ENCODE results near the gene ALLC. TPM values are rescaled to one million over a fixed set of nuclear protein-coding genes. Genes with fewer than 3 reads are reported as not detected.
"Not testable (repeated sequence)": the region's sequence is repeated elsewhere in the genome, so short reads cannot be mapped to it uniquely, and the experiment has no call there.

Gene ALLC
- not detected in 2 replicates for total RNA-seq (2014; rRNA removed; shearing (Covaris generic); ENCODE audit: low replicate concordance)

DNA sequence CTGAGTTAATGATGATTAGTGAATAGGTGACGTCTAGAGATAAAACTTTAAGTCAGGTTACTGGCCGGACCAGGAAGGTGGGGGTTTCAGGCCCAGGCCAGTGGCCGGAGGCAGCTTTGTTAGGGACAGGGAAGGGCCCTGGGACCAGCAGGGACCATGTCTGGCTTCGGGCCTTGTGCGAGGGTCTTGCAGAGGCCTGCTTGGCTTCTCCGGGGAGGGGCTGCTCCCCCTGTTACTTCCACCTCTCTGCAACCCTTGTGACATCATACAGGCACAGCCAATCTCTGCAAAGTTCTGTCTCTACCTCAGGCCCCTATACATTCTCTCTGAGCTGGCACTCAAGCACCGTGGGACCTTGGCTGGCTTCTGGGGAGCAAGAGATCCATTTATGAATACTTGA lies at the start of gene ALLC:
Gene ALLC (plus strand): TSS at position 320 of the 400 bp plus-strand sequence. CDS start 12,958 bp downstream, outside the sequence.
- in situ Hi-C loops (cut with HindIII; ENCODE audit: low pct_unique_long_range_greater_than_20kb, low sequenced_read_pairs): no loop called here

DNA sequence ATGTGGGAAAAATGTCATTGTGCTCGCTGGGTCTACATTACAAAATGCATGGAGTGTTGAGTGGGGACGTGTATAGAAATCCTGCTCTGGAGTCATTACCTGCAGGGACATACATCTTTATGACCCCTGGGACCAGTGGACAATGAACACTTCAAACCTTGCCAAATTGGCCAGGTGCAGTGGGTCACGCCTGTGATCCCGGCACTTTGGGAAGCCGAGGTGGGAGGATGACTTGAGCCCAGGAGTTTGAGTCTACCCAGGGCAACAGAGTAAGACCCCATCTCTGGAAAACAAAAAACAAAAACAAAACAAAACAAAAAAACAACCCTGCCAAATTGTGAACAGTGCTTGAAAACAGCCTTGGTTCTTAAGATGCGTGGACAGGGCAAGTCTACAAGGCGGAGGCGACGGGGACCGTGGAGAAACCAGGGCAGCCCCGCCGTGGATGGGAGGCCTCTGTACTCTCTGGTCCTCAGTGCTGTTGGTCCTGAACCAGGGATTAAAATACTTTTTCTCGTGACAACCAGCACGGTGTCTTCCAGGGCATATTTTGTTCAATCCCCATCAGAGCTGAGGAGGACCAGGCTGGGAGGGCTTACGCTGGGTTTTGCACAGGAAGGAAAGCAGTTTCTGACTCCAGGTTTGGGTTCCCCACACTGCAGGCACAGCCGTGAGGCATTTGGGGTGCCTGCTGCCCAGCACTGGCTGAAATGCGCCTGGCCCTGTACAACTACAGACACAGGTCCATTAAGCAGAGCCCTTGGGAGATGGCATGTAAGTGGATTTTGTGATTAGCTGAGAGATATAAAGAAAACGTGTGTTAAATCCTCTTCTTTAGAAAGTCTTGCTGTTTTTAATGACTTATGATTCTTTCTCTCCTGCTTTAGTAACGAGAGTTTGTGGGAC lies 49.4 kb upstream of the ALLC start:
- DNase-seq (ENCODE audit: low read depth): no peak
- in situ Hi-C loops (cut with HindIII; ENCODE audit: low pct_unique_long_range_greater_than_20kb, low sequenced_read_pairs): no loop called here

More for the DNA sequence above, at the start of gene ALLC:
- no peak for DNase-seq (ENCODE audit: low read depth)

DNA sequence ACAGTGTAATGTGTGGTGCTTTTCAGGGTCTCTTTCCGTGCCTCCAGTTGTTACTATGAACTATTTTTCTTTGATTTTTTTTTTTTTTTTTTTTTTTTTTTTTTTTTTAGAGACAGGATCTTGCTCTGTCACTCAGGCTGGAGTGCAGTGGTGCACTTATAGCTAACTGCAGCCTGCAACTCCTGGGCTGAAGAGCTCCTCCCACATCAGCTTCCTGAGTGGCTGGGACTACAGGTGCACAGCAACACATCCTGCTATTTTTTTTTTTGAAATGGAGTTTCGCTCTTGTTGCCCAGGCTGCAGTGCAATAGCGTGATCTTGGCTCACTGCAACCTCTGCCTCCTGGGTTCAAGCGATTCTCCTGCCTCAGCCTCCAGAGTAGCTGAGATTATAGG lies 48.7 kb upstream of the ALLC start:
- DNase-seq (ENCODE audit: low read depth); in situ Hi-C loops (cut with HindIII; ENCODE audit: low pct_unique_long_range_greater_than_20kb, low sequenced_read_pairs): not testable (repeated sequence)

DNA sequence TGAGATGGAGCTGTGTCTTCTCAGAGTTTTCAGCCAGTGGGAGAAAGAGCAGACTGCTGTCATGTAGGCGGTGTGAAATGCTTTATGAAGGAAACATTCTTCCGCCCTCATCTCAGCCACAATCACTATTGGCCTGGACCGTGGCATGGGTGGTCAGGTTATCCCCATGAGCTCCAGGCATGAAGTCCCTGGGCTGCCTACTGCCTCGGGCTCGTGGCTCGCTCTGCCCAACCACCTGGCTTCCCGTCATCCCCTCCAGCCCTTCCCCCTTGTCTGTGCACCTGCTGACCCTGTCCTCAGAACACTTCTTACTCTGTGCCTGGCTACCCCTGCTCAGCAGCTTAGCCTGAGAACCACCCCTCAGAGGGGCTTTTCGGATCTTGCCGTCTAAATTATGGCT lies 47.6 kb upstream of the ALLC start:
- in situ Hi-C loops (cut with HindIII; ENCODE audit: low pct_unique_long_range_greater_than_20kb, low sequenced_read_pairs): no loop called here
- no peak for DNase-seq (ENCODE audit: low read depth)

DNA sequence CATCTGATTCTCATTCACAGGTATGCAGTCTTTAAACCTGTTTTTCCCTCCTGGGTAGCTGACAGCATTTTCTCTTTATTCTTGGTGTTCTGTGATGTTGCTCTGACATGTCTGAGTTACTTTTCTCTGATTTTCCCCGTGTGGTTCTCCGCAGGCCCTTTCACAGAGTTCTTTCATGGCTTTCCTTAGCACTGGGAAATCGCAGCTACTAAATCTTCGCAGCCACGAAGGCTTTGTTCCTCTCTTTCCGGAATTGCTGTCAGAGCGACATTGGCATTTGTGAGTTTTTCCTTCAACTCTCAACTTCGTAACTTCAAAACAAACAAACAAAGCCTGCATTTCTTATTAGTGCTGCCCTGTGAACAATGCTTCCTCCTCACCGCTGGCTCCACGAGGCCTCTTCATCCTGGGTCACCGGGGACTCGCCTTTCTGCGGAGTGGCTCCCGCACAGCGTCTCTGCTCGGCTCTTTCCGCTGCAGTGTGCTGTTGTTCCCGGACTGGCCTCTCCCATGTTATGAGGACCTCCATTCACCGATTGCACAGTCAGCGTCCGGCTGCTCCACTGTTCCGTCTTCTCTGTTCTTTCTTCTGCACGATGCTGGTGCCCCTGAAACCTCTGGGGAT lies 47.0 kb upstream of the ALLC start:
- no peak for DNase-seq (ENCODE audit: low read depth)
- in situ Hi-C loops (cut with HindIII; ENCODE audit: low pct_unique_long_range_greater_than_20kb, low sequenced_read_pairs): no loop called here

DNA sequence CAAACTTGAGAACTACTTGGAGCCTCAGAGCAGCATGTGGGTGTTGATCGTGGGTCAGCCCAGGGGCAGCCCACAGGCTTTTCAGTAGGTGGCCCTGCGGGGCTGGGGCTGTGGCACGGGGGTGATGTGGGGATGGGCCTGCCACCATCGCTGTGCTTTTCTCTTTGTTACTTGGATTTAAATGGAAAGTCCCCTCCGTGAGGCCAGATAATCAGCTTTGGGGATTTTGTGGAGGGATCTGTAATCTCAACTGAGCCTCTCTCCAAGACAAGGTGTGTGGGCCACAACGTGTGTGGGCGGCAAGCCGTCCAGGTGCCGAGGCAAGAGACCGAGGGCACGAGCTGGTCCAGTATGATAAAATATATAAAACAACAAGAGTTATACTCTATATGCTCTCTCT lies 46.4 kb upstream of the ALLC start:
- DNase-seq (ENCODE audit: low read depth): no peak
- in situ Hi-C loops (cut with HindIII; ENCODE audit: low pct_unique_long_range_greater_than_20kb, low sequenced_read_pairs): no loop called here

DNA sequence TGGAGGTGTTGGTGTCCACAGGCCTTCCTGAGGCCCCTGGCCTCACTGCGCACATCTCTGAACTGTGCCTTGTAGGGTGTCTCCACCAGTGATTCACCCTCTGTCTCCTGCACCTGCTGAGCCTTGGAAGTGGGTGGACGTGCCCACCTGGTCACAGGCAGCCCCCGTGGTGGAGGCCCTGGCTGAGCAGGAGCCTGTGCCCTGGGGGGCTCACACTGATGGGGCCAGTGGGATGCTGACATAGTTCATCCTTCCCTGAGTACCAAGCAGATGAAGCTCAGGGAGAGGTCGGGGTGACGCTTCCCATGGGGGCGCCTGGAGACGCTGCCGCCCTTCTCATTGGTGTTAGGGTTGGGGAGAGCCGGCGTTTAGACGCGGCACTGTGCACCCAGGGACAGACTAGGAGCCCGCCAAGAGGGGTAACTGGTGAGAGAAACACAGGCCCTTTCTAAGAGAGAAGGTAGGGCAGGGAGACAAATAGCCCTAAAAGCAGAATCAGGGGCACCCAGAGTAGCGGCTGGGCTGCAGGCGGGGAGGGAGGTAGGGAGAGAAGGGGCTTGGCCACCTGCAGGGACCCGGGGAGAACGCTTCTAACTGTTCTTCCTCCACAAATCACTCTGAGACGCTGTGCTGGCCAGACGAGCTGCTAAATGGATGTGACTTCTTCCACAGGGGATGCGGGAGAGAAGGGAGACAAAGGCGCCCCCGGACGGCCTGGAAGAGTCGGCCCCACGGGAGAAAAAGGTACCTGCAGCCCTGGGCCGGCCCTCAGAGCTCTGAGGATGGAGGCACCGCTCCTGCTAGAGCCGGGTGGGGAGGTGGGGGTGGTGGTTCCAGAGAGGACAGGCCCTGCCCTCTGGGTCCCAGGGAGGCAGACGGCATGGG lies 45.1 kb upstream of the ALLC start:
- no peak for DNase-seq (ENCODE audit: low read depth)
- in situ Hi-C loops (cut with HindIII; ENCODE audit: low pct_unique_long_range_greater_than_20kb, low sequenced_read_pairs): no loop called here

DNA sequence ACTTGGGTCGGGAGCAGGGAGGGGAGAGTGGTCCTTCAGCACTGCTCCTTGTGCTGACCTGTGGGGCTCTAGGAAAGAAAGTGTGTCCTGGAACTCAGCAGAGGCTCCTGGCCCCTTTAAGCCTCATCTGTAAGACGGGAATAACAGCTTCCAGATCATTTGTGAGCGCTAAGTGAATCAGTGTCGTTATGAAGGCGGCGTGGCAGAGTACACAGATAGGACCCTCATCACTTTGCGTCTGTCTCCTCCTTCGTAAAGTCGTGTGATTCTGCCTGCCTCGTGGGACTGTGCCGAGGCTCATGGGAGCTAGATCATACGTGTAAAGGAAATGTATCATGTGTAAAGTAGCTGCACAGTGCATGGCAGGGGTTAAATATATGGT lies 44.5 kb upstream of the ALLC start:
- in situ Hi-C loops (cut with HindIII; ENCODE audit: low pct_unique_long_range_greater_than_20kb, low sequenced_read_pairs): no loop called here
- no peak for DNase-seq (ENCODE audit: low read depth)

DNA sequence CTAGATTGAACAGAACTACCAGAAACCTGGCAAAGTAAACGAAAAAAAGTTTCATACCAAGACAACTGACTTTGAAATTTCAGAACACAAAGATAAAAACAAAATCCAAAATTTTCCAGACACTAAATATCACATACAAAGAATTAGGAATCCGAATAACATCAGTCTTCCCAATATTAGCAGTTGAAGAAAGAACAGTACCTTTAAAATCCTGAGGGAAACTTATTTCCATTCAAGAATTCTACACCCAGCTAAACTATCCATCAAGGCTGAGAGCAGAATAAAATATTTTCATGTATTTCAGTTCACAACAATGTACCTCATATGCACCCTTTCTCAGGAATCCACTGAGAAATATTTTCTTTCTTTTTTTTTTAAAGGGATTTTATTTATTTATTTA lies 43.3 kb upstream of the ALLC start:
- in situ Hi-C loops (cut with HindIII; ENCODE audit: low pct_unique_long_range_greater_than_20kb, low sequenced_read_pairs); DNase-seq (ENCODE audit: low read depth): not testable (repeated sequence)

DNA sequence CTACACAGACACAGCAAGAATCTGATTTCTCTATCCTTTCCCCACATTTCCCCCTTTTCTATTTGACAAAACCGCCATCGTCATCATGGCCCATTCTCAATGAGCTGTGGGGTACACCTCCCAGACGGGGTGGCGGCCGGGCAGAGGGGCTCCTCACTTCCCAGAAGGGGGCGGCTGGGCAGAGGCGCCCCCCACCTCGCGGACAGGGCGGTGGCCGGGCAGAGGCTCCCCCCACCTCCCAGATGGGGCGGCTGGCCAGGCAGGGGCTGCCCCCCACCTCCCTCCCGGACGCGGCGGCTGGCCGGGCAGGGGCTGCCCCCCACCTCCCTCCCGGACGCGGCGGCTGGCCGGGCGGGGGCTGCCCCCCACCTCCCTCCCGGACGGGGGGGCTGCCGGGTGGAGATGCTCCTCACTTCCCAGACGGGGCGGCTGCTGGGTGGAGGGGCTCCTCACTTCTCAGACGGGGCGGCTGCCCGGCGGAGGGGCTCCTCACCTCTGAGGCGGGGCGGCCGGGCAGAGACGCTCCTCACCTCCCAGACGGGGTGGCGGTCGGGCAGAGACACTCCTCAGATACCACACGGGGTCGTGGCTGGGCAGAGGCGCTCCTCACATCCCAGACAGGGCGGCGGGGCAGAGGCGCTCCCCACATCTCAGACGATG lies 42.3 kb upstream of the ALLC start:
- DNase-seq (ENCODE audit: low read depth); in situ Hi-C loops (cut with HindIII; ENCODE audit: low pct_unique_long_range_greater_than_20kb, low sequenced_read_pairs): not testable (repeated sequence)

DNA sequence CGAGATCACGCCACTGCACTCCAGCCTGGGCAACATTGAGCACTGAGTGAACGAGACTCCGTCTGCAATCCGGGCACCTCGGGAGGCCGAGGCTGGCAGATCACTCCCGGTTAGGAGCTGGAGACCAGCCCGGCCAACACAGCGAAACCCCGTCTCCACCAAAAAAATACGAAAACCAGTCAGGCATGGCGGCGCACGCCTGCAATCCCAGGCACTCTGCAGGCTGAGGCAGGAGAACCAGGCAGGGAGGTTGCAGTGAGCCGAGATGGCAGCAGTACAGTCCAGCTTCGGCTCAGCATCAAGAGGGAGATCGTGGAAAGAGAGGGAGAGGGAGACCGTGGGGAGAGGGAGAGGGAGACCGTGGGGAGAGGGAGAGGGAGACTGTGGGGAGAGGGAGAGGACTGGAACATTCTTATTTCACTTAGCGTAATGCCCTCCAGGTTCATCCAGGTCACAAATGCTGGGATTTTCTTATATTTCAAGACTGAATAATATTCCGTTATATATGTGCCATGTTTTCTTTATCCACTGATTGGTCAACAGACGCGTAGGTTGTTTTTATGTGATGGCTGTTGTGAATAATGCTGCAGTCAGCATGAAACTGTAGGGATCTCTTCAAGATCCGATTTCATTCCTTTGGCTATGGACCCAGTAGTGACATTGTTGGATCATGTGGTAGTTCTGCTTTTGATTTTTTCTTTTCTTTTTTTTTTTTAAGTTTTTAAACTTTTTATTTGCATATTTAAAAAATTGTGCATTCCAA lies 41.4 kb upstream of the ALLC start:
- in situ Hi-C loops (cut with HindIII; ENCODE audit: low pct_unique_long_range_greater_than_20kb, low sequenced_read_pairs); DNase-seq (ENCODE audit: low read depth): not testable (repeated sequence)

DNA sequence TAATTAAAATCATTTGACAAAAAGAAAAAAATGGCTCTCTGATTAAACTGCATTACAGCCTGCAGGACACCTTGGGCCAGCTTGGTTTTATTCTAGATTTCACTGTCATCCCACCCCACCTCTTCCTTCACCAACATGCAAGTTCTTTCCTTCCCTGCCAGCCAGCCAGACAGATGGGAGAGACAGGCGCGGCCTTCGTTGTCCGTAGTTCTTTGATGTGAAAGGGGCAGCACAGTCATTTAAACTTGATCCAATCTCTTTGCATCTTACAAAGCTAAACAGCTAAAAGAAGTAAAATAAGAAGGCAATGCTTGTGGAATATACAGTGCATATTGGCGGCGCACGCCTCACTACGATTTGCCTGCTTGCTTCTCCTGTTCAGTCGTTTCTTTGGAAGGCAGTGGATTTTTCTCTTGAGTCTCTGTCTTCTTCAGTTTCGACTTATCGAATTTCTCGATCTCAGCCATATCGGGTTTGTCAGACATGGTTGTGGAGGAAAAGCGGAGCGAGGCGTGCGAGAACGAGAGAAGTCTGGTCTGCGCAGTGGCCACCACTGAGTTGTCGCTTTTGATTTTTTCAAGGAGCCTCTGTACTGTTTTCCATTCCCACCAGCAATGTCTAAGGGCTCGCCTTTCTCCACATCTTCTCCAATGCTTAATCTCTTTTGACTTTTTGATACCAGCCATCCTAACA lies 40.7 kb upstream of the ALLC start:
- in situ Hi-C loops (cut with HindIII; ENCODE audit: low pct_unique_long_range_greater_than_20kb, low sequenced_read_pairs): no loop called here
- DNase-seq (ENCODE audit: low read depth): no peak

DNA sequence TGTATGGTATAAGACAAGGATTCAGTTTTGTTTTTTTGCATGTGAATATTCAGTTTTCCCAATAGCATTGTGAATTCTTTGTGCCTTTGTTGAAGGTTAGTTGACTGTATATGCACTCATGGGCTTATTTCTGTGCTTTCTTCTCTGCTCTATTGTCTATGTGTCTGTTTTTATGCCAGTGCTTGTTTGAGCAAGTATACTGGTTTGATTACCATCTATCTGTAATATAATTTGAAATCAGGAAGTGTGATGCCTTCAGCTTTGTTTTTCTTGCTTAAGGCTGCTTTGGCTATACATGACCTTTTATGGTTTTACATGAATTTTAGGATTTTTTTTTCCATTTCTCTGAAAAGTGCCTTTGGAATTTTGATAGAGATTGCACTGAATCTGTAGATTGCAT lies 39.6 kb upstream of the ALLC start:
- in situ Hi-C loops (cut with HindIII; ENCODE audit: low pct_unique_long_range_greater_than_20kb, low sequenced_read_pairs): no loop called here
- DNase-seq (ENCODE audit: low read depth): no peak

DNA sequence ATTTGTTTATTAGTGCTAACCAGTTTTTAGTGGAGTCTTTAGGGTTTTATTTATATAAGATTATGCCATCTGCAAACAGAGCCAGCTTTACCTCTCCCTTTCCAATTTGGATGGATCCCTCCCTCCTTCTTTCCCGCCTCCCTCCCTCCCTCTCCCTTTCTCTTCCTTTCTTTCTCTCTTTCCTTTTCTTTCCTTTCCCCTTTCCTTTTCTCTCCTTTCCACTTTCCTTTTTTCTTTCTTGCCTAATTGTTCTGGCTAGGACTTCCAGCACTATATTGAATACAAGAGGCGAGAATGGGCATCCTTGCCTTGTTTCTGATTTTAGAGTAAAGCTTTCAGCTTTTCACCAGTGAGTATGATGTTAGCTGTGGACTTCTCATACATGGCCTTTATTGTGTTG lies 39.0 kb upstream of the ALLC start:
- DNase-seq (ENCODE audit: low read depth): no peak
- in situ Hi-C loops (cut with HindIII; ENCODE audit: low pct_unique_long_range_greater_than_20kb, low sequenced_read_pairs): no loop called here

DNA sequence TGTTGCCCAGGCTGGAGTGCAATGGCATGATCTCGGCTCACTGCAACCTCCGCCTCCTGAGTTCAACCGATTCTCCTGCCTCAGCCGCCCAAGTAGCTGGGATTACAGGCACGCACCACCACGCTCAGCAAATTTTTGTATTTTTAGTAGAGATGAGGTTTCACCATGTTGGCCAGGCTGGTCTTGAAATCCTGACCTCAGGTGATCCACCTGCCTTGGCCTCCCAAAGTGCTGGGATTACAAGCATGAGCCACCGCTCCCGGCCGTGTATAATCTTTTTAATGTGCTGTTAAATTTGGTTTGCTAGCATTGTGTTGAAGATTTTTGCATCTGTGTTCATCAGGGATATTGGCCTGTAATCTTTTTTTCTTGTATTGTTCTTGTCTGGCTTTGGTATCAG lies 38.3 kb upstream of the ALLC start:
- DNase-seq (ENCODE audit: low read depth); in situ Hi-C loops (cut with HindIII; ENCODE audit: low pct_unique_long_range_greater_than_20kb, low sequenced_read_pairs): not testable (repeated sequence)

DNA sequence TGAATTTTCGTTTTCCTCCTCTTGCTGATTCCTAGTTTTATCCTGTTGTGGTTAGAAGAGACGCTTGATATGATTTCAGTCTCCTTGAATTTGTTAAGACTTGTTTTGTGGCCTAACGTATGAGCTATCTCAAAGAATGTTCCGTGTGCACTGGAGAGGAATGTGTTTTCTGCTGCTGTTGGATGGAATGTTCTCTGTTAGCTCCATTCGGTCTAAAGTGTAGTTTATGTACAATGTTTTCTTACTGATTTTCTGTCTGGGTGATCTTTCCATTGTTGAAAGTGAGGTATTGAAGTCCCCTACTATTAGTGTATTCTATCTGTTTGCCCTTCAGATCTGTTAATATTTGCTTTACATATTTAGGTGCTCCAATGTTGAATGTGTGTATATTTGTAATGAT lies 37.2 kb upstream of the ALLC start:
- no peak for DNase-seq (ENCODE audit: low read depth)
- in situ Hi-C loops (cut with HindIII; ENCODE audit: low pct_unique_long_range_greater_than_20kb, low sequenced_read_pairs): no loop called here

DNA sequence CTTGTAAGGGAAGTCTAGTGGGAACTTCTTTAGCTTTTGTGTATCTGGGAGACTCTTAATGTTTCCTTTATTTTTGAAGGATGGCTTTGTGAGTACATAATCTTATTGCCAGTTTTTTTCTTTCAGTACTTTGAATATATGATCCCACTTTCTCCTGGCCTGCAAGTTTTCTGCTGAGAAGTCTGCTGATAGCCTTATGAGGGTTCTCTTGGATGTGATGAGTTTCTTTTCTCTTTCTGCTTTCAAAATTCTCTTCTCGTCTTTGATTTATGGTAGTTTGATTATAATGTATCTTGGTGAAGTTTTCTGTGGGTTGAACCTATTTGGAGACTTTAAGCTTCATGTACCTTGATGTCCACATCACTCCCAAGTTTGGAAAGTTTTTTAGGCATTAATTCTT lies 35.0 kb upstream of the ALLC start:
- in situ Hi-C loops (cut with HindIII; ENCODE audit: low pct_unique_long_range_greater_than_20kb, low sequenced_read_pairs): no loop called here

More for the DNA sequence above, 35.0 kb upstream of the ALLC start:
- DNase-seq (ENCODE audit: low read depth): no peak
